Endothelial cell of umbilical vein (primary cell): ENCODE results near the gene RGS19. TPM values are rescaled to one million over a fixed set of nuclear protein-coding genes. Genes with fewer than 3 reads are reported as not detected.

Source experiments
- BruUV-seq: library from RNA; stranded (reverse); fragments of 400-500 nt; replicated peaks from 2 replicates; lab custom pipeline; 2021; lab: Mats Ljungman, UMichigan
- CTCF ChIA-PET: fragments of 300-600, 350-600 bp; sonication (Branson Sonifier 250); formaldehyde crosslinking; loops from one replicate; lab custom pipeline; 2021; ENCODE audit warnings: antibody characterized with exemption, inconsistent platforms; lab: Charles Lee
- POLR2A ChIA-PET: fragments of 300-600, 350-600 bp; sonication (Branson Sonifier 250); formaldehyde crosslinking; loops from one replicate; lab custom pipeline; 2021; ENCODE audit warnings: antibody characterized with exemption, inconsistent platforms; lab: Charles Lee
- DNase-seq: peaks from one replicate; pipeline ENCODE4 v3.0.0-alpha.2; 2011; ENCODE audit warnings: low read depth, low spot score
- FAIRE-seq: peaks from 2 replicates; lab custom pipeline; 2011; peaks lifted over from hg19 to GRCh38; lab: Jason Lieb, UNC
- H2AFZ ChIP-seq: 2 replicates; pipeline ENCODE4 v1.6.0; 2012; ENCODE audit warnings: low read depth, low read length, control low read depth, inconsistent platforms
- H3K27ac ChIP-seq: 2 replicates; pipeline ENCODE4 v1.5.1; 2011; ENCODE audit warnings: low read depth, mild to moderate bottlenecking, control low read depth, low read length, moderate library complexity; ENCODE audit not compliant: insufficient read depth
- H3K27me3 ChIP-seq, 2 experiments: 2 replicates each; pipeline versions ENCODE4 v1.6.0 to v1.6.1; 2011; ENCODE audit warnings: low read length in 2 of 2, mixed read lengths in 1 of 2; ENCODE audit not compliant: control insufficient read depth in 2 of 2, insufficient read depth in 2 of 2
- H3K36me3 ChIP-seq, 2 experiments: 2 replicates in 1 of 2; 3 replicates in 1 of 2; pipeline ENCODE4 v1.5.1; 2011; ENCODE audit warnings: low read length in 2 of 2, mild to moderate bottlenecking in 1 of 2, moderate library complexity in 1 of 2; ENCODE audit not compliant: control insufficient read depth in 2 of 2, insufficient read depth in 2 of 2; ENCODE audit errors: extremely low read depth in 1 of 2
- H3K4me1 ChIP-seq: 3 replicates; pipeline ENCODE4 v1.5.1; 2011; ENCODE audit warnings: mild to moderate bottlenecking, low read length; ENCODE audit not compliant: control insufficient read depth, insufficient read depth; ENCODE audit errors: extremely low read depth
- H3K4me2 ChIP-seq: 2 replicates; pipeline ENCODE4 v1.6.1; 2011; ENCODE audit warnings: low read length, control low read depth, mixed read lengths; ENCODE audit not compliant: insufficient read depth
- H3K4me3 ChIP-seq, 3 experiments: fragments of 200-600 bp in 1 of 3; sonication (generic), shearing (Covaris generic) in 1 of 3; replicated peaks in 1 of 3; 2 replicates each; pipeline ENCODE4 v1.5.1; 2011 to 2016; ENCODE audit warnings: control low read depth in 3 of 3, low read length in 3 of 3, mild to moderate bottlenecking in 2 of 3, inconsistent platforms in 1 of 3, low read depth in 1 of 3, moderate library complexity in 1 of 3; ENCODE audit not compliant: insufficient read depth in 1 of 3
- H3K79me2 ChIP-seq: 2 replicates; pipeline ENCODE4 v1.6.0; 2012; ENCODE audit warnings: low read length, inconsistent platforms; ENCODE audit not compliant: control insufficient read depth, insufficient read depth
- H3K9ac ChIP-seq: replicated peaks from 2 replicates; pipeline ENCODE3; 2011; ENCODE audit warnings: low read length, control low read depth; ENCODE audit not compliant: insufficient read depth; ENCODE audit errors: extremely low read depth
- H3K9me1 ChIP-seq: replicated peaks from 3 replicates; pipeline ENCODE4 v1.6.0; 2011; ENCODE audit warnings: mild to moderate bottlenecking, low read length; ENCODE audit not compliant: control insufficient read depth, insufficient read depth; ENCODE audit errors: extremely low read depth
- H3K9me3 ChIP-seq: replicated peaks from 2 replicates; pipeline ENCODE4 v1.5.1; 2012; ENCODE audit warnings: low read length, inconsistent platforms; ENCODE audit not compliant: control insufficient read depth, insufficient read depth
- H4K20me1 ChIP-seq: replicated peaks from 2 replicates; pipeline ENCODE3; 2011; ENCODE audit warnings: mild to moderate bottlenecking, low read length; ENCODE audit not compliant: control insufficient read depth, insufficient read depth; ENCODE audit errors: extremely low read depth
- EZH2 ChIP-seq: IDR thresholded peaks from 2 replicates; pipeline ENCODE4 v1.6.1; 2012; ENCODE audit warnings: borderline replicate concordance, low read depth, mild to moderate bottlenecking, moderate library complexity, low read length, inconsistent platforms; ENCODE audit not compliant: severe bottlenecking
- FOS ChIP-seq: IDR thresholded peaks from 2 replicates; pipeline ENCODE4 v1.6.1; 2011; ENCODE audit warnings: mild to moderate bottlenecking, low read length, moderate library complexity, borderline replicate concordance; ENCODE audit not compliant: insufficient read depth
- GATA2 ChIP-seq: IDR thresholded peaks from 2 replicates; pipeline ENCODE4 v1.7.0; 2011; ENCODE audit warnings: low read depth, mild to moderate bottlenecking, moderate library complexity, mixed read lengths, low read length; ENCODE audit not compliant: insufficient read length, insufficient read depth
- JUN ChIP-seq: IDR thresholded peaks from 2 replicates; pipeline ENCODE4 v1.6.1; 2011; ENCODE audit warnings: borderline replicate concordance, low read depth; ENCODE audit not compliant: insufficient read length, insufficient read depth
- MYC ChIP-seq: IDR thresholded peaks from one replicate; pipeline ENCODE4 v1.6.1; 2011; ENCODE audit warnings: mild to moderate bottlenecking, low read depth, low read length
- POLR2A ChIP-seq: IDR thresholded peaks from 2 replicates; pipeline ENCODE4 v1.6.1; 2012; ENCODE audit warnings: low read depth, mild to moderate bottlenecking, control low read depth, low read length
- POLR2AphosphoS5 ChIP-seq: IDR thresholded peaks from 2 replicates; pipeline ENCODE4 v1.6.1; 2012; ENCODE audit warnings: low read depth, mild to moderate bottlenecking, control low read depth, low read length, moderate library complexity; ENCODE audit not compliant: insufficient read depth
- dilution Hi-C: fragments of 300-500 bp; cut with MboI; formaldehyde crosslinking; loops from one replicate; pipeline ENCODE4 v1.15.0; 2019; ENCODE audit warnings: low sequenced_read_pairs; ENCODE audit not compliant: extremely low pct_ligation_motif_present
- intact Hi-C: fragments of 100-400 bp; cut with micrococcal nuclease; formaldehyde crosslinking; loops from one replicate; pipeline ENCODE4 v1.10.0; 2022
- polyA plus RNA-seq, 4 experiments: library from polyadenylated mRNA; depleted of rRNA in 3 of 4; stranded (reverse) in 3 of 4; unstranded in 1 of 4; fragments of >200 nt; gene quantifications; 2 replicates each; pipeline versions ENCODE4 v1.2.1 to v1.2.3, GENCODE V29; 2011 to 2012; ENCODE audit warnings: missing spikeins in 1 of 4
- total RNA-seq: library from RNA; stranded (reverse); gene quantifications from 2 replicates; pipeline ENCODE4 v1.2.3, GENCODE V29; 2021
- TF ChIP-seq, protein P1 (sequence below), 2 donors: IDR thresholded peaks; 1 replicate in 1 of 2; 2 replicates in 1 of 2; pipeline ENCODE4 v1.5.1; 2011; ENCODE audit warnings: low read length in 2 of 2, mild to moderate bottlenecking in 2 of 2, moderate library complexity in 2 of 2, control low read depth in 1 of 2, inconsistent platforms in 1 of 2, low read depth in 1 of 2; ENCODE audit not compliant: insufficient read depth in 1 of 2; ENCODE audit errors: extremely low read depth in 1 of 2
- TF ChIP-seq, protein P2 (sequence below): IDR thresholded peaks from 2 replicates; pipeline ENCODE4 v1.6.1; 2011; ENCODE audit not compliant: insufficient read depth, insufficient read length

Gene RGS19
- total and polyA plus RNA-seq, 2 donors (not counting 3 experiments of a cell fraction or from before 2014, with no cell fraction given), result 27.8 to 33.7 TPM

DNA sequence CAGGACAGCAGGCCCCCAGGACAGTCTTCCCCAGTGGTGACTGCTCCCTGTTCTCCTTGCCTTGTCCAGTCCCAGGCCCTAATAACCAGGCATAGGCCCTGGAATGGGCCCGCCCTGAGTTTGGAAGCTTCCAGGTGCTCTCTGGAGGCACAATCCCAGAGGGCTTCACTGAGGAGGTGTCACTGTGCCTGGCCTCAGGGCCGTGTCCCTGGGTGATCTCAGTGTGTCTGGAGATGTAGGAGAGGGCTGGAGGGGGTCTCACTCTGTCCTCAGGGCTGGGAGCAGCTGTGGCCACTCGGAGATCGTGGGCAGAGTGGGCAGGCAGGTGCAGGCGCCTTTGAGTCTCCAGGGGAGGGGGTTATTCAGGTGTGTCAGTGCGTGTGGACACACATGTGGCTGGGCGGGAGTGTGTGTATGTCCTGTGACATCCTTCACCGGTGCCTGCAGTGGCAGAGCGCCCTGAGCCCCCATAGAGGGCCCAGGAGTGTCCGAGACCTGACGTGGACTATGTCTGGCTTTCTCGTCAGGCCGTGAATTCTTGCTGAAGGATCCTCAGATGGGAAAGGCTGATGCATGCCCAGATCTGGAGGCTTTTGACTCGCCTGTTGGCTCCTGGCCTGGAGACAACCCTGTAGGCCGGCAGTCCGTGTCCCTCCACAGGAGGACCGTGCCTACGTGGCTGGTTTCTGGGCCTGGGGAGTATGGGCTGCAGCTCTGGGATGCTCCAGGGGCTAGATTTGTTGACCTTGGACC, 33.5 kb upstream of the RGS19 start:
- Histone ChIP-seq H3K9ac (no peak overlapping the region), H3K9me1 (no peaks in the 10 kb centered on the region), H3K4me1 (no peaks in the 10 kb centered on the region), H3K27me3 (no peaks in the 10 kb centered on the region), H3K9me3 (no peaks in the 10 kb centered on the region), H3K4me2 (no peak overlapping the region), H3K79me2 (no peaks in the 10 kb centered on the region), H3K36me3 (no peaks in the 10 kb centered on the region), H3K4me3 (no peak overlapping the region), H3K27ac (no peak overlapping the region), H4K20me1 (no peaks in the 10 kb centered on the region), H2AFZ (no peak overlapping the region)
- FAIRE-seq (no peak), DNase-seq (no peak)
- intact Hi-C loops, result no loop called here
- no peak for TF ChIP-seq POLR2A
- no peak for TF ChIP-seq FOS
- dilution Hi-C loops, result no loop called here
- POLR2A ChIA-PET, result no interaction called here
- CTCF ChIA-PET, result interaction anchor here (1.0 to 1.4 kb wide), 2 partner anchors 10 kb away, joined by 3 to 5 read pairs; no protein-coding TSS in a partner anchor
- BruUV-seq, result no TSS peak

DNA sequence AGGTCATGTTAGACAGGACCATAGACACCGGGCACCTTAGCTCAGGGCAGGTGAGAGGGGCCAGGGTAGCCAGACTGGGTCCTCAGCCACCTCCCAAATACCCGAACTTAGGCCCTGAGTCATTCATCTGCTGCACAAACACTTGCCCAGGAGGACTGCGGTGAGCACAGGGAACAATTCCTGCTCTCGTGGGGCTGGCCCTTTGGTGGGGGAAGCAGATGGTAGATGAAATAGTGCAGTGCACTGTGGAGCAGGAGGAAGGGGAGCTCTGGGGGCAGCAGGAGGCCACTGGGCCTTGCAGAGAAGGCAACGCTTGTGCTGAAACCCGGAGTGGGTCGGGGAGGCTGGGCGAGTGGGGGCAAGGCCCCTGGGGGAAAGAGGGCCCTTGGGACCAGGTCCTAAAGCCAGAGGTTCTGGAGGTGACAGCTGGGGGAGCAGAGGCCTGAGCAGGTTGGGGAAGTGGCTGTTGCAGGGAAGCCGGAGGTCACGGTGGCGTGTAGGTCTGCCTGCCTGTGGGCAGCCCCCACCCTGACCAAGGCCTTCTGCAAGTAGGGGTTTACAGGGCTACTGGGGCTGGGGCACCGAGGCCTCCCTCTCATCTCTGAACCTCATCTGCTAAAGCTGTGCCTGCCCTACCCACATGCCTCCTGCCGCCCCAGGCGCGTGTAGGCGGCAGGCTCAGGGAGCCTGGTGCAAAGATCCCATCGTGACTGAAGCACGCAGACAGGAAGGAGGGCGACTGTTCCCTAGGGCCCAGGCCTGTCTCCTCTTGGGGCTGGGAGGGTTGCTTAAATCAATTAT, 32.7 kb upstream of the RGS19 start:
- no peaks in the 10 kb centered on the region for H3K79me2 ChIP-seq
- intact Hi-C loops, result no loop called here
- no peaks in the 10 kb centered on the region for H3K36me3 ChIP-seq
- H3K9me1 ChIP-seq, result no peaks in the 10 kb centered on the region
- H3K4me1 ChIP-seq, result no peaks in the 10 kb centered on the region
- H3K4me3 ChIP-seq, result no peak overlapping the region
- H3K27me3 ChIP-seq, result no peaks in the 10 kb centered on the region
- DNase-seq (no peak), FAIRE-seq (no peak)
- H3K27ac ChIP-seq, result no peak overlapping the region
- ChIA-PET POLR2A (no interaction called here), CTCF (interaction anchor here (1.4 to 1.5 kb wide), 3 partner anchors 9 to 29 kb away, joined by 4 to 5 read pairs (median 5); no protein-coding TSS in a partner anchor)
- no peak overlapping the region for H3K9ac ChIP-seq
- dilution Hi-C loops, result no loop called here
- H3K4me2 ChIP-seq, result no peak overlapping the region
- no TSS peak for BruUV-seq
- no peaks in the 10 kb centered on the region for H3K9me3 ChIP-seq
- H2AFZ ChIP-seq, result no peak overlapping the region
- no peak for TF ChIP-seq MYC
- TF ChIP-seq JUN, result no peak
- no peak for TF ChIP-seq FOS
- TF ChIP-seq, protein P1, sequence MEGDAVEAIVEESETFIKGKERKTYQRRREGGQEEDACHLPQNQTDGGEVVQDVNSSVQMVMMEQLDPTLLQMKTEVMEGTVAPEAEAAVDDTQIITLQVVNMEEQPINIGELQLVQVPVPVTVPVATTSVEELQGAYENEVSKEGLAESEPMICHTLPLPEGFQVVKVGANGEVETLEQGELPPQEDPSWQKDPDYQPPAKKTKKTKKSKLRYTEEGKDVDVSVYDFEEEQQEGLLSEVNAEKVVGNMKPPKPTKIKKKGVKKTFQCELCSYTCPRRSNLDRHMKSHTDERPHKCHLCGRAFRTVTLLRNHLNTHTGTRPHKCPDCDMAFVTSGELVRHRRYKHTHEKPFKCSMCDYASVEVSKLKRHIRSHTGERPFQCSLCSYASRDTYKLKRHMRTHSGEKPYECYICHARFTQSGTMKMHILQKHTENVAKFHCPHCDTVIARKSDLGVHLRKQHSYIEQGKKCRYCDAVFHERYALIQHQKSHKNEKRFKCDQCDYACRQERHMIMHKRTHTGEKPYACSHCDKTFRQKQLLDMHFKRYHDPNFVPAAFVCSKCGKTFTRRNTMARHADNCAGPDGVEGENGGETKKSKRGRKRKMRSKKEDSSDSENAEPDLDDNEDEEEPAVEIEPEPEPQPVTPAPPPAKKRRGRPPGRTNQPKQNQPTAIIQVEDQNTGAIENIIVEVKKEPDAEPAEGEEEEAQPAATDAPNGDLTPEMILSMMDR (IDR thresholded peaks at IDR 0.05; ENCODE audit: extremely low read depth in 1 of 2, insufficient read depth in 1 of 2, low read depth in 1 of 2, low read length in 2 of 2), result no peak
- TF ChIP-seq GATA2, result no peak
- TF ChIP-seq POLR2AphosphoS5, result no peak
- no peak for TF ChIP-seq POLR2A
- TF ChIP-seq EZH2, result no peak
- TF ChIP-seq, protein P2, sequence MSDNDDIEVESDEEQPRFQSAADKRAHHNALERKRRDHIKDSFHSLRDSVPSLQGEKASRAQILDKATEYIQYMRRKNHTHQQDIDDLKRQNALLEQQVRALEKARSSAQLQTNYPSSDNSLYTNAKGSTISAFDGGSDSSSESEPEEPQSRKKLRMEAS, result no peak
- H4K20me1 ChIP-seq, result no peaks in the 10 kb centered on the region
